Heart right ventricle (tissue), 16 donors: Measurements from ENCODE around the gene C9orf153. TPM values are rescaled to one million over a fixed set of nuclear protein-coding genes. Genes with fewer than 3 reads are reported as not detected.
"Not testable (repeated sequence)": the region's sequence is repeated elsewhere in the genome, so short reads cannot be mapped to it uniquely, and the experiment has no call there.

Source experiments
- ATAC-seq, 8 donors: fragments of 200-7000 bp; cut with Tn5 transposase; one replicate each; pipeline ENCODE4 v1.9.1; 2020; ENCODE audit warnings: mild to moderate bottlenecking in 8 of 8, moderate library complexity in 8 of 8, moderate number of reproducible peaks in 1 of 8
- DNase-seq, 2 donors: peaks; one replicate each; pipeline ENCODE4 v3.0.0-alpha.2; 2020
- H3K27ac ChIP-seq, 10 donors: fragments of 200-600 bp; sonication (generic) in 2 of 10; one replicate each; pipeline versions ENCODE4 v1.5.0 to v1.8.0; 2020 to 2022; ENCODE audit warnings: mild to moderate bottlenecking in 3 of 10
- H3K27me3 ChIP-seq, 7 donors: fragments of 200-600 bp; one replicate each; pipeline ENCODE4 v1.8.0; 2021 to 2022; ENCODE audit warnings: mild to moderate bottlenecking in 2 of 7
- H3K36me3 ChIP-seq, 9 donors: fragments of 200-600 bp; sonication (generic) in 1 of 9; one replicate each; pipeline versions ENCODE4 v1.5.0 to v1.8.0; 2020 to 2022; ENCODE audit warnings: mild to moderate bottlenecking in 2 of 9
- H3K4me1 ChIP-seq, 9 donors: fragments of 200-600 bp; sonication (generic) in 1 of 9; one replicate each; pipeline versions ENCODE4 v1.5.0 to v1.8.0; 2020 to 2022; ENCODE audit warnings: mild to moderate bottlenecking in 4 of 9
- H3K4me3 ChIP-seq, 10 donors: fragments of 200-600 bp; sonication (generic) in 2 of 10; one replicate each; pipeline versions ENCODE4 v1.5.0 to v1.8.0; 2020 to 2022; ENCODE audit warnings: mild to moderate bottlenecking in 7 of 10, moderate library complexity in 2 of 10
- H3K9me3 ChIP-seq, 11 donors: fragments of 200-600 bp in 10 of 11; sonication (generic) in 2 of 11; one replicate each; pipeline versions ENCODE4 v1.5.0 to v1.8.0; 2013 to 2022; ENCODE audit warnings: mild to moderate bottlenecking in 2 of 11, control low read depth in 1 of 11, moderate library complexity in 1 of 11
- WGBS, 2 donors: extraction: QIAGEN DNeasy Blood & Tissue Kit; methylation state at CpG; one replicate each; pipeline ENCODE4 v1.1.7; 2013; ENCODE audit warnings: inconsistent platforms in 1 of 2; 5-methylcytosine and 5-hydroxymethylcytosine counted together
- intact Hi-C, 10 donors: fragments of 100-400 bp; cut with DNase I; formaldehyde crosslinking; loops; one replicate each; pipeline versions ENCODE4 v1.11.1 to v1.14.2; 2022
- polyA plus RNA-seq, 2 donors: library from polyadenylated mRNA; stranded (reverse); fragments of 200-250 nt; gene quantifications; one replicate each; pipeline ENCODE4 v1.2.3, GENCODE V29; 2013
- total RNA-seq, 10 donors: library from RNA; stranded (reverse); fragmentation: NEBNext Ultra II Directional in 3 of 10; extraction: Animal tissue kit (Norgen Biotek cat#: 25700) in 3 of 10; gene quantifications; one replicate each; pipeline versions ENCODE4 v1.2.1 to v1.2.4, GENCODE V29; 2021 to 2023
- TF ChIP-seq, protein P1 (sequence below), 9 donors: fragments of 200-600 bp; sonication (generic) in 2 of 9; IDR thresholded peaks; one replicate each; pipeline versions ENCODE4 v1.5.0 to v1.8.0; 2021 to 2022; ENCODE audit warnings: antibody characterized with exemption in 9 of 9, mild to moderate bottlenecking in 5 of 9, moderate library complexity in 1 of 9
- donor health status: Arrhythmogenic right ventricular cardiomyopathy.
- donor health status: ischemic (EF 13 %, LVEDD 7.1; RV severe dilation, severe dysfunction).
- donor health status: healthy with polysubstance abuse.
- donor health status: DM: no; HTN: yes; CAD: no.
- donor health status: DM: no; HTN: no; CAD: no.
- donor health status: ischemic (EF 25% LVEDD 6.9; RV normal size, moderate dysfunction).
- donor health status: ischemic (EF 25% LVEDD 5.7; RV mildly dilated, moderate dysfunction).
- donor health status: healthy.
- donor health status: DM: yes; HTN: yes; CAD: no.
- donor health status: Ischemic cardiomyopathy.
- donor health status: ischemic (EF 35%, LVEDD 5.7; RV mildly dilated, moderate dysfunction).
- donor health status: nonischemic (EF 11% LVEDD 7.7; RV severe dilation, severe dysfunction).
- donor health status: DM: yes; HTN: yes; CAD: no.
- donor health status: PGD.
- donor health status: ischemic (EF 29% LVEDD 5.4; RV normal size, mild dysfunction).
- donor health status: nonischemic (EF 23%, LVEDD 6.1; RV moderate dilation, normal function).

The C9orf153 gene
- total and polyA plus RNA-seq, 12 donors: 0.06 to 0.72 (median 0.34) TPM; not detected in 2

DNA sequence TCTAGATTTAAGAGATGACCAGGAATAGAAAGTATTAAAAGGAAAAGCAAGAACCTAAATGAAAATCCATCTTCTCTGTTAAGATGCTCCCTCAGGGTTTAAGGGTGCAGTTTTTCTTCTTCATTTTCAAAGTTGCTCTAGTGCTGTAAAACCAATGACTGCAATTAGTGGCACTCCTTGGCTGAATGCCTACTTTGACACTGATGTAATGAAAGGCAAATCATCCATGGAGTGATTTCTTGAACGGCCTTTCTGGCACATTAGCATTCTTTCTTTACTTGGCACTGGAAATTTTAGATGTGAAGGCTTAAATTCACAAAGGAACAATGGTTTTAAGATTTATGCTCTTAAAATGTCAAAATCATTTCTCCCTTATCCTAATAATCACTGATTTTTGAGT is 42.2 kb upstream of the C9orf153 start:
- TF ChIP-seq, protein P1, sequence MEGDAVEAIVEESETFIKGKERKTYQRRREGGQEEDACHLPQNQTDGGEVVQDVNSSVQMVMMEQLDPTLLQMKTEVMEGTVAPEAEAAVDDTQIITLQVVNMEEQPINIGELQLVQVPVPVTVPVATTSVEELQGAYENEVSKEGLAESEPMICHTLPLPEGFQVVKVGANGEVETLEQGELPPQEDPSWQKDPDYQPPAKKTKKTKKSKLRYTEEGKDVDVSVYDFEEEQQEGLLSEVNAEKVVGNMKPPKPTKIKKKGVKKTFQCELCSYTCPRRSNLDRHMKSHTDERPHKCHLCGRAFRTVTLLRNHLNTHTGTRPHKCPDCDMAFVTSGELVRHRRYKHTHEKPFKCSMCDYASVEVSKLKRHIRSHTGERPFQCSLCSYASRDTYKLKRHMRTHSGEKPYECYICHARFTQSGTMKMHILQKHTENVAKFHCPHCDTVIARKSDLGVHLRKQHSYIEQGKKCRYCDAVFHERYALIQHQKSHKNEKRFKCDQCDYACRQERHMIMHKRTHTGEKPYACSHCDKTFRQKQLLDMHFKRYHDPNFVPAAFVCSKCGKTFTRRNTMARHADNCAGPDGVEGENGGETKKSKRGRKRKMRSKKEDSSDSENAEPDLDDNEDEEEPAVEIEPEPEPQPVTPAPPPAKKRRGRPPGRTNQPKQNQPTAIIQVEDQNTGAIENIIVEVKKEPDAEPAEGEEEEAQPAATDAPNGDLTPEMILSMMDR (IDR thresholded peaks at IDR 0.05): no peak
- H3K9me3 ChIP-seq: no peaks in the 10 kb centered on the region
- peaks cover 0 to 100% (median 83%) of the 10 kb centered on the region in 9 donors for H3K36me3 ChIP-seq
- WGBS, 2 donors: 23 to 46% methylated on average over 1 of the region's 1 CpG
- H3K4me3 ChIP-seq: no peak overlapping the region
- ATAC-seq (no peak), DNase-seq (no peak)
- no peak overlapping the region for H3K27ac ChIP-seq
- peaks cover 0 to 4% (median 0%) of the 10 kb centered on the region in 9 donors for H3K4me1 ChIP-seq
- intact Hi-C loops: no loop called here
- no peaks in the 10 kb centered on the region for H3K27me3 ChIP-seq

GRCh38 chr9:86300701-86301100 is 41.2 kb upstream of the C9orf153 start:
- intact Hi-C loops: no loop called here
- H3K9me3 ChIP-seq: no peaks in the 10 kb centered on the region
- ATAC-seq: no peak
- peaks cover 0 to 100% (median 83%) of the 10 kb centered on the region in 9 donors for H3K36me3 ChIP-seq
- 95 to 96% methylated on average over 2 of the region's 2 CpGs for WGBS, 2 donors
- no peak overlapping the region for H3K4me3 ChIP-seq
- peaks cover 0 to 4% (median 0%) of the 10 kb centered on the region in 9 donors for H3K4me1 ChIP-seq
- no peaks in the 10 kb centered on the region for H3K27me3 ChIP-seq
- H3K27ac ChIP-seq: no peak overlapping the region
- DNase-seq: no peak
- TF ChIP-seq, protein P1 (IDR thresholded peaks at IDR 0.05): no peak

GRCh38 chr9:86298873-86299272 is 39.4 kb upstream of the C9orf153 start:
- ATAC-seq: peak in 1 of 8 donors; percentile 33
- no peaks in the 10 kb centered on the region for H3K9me3 ChIP-seq
- intact Hi-C loops: no loop called here
- H3K27ac ChIP-seq: no peak overlapping the region
- no peak overlapping the region for H3K4me3 ChIP-seq
- DNase-seq: no peak
- peaks cover 0 to 4% (median 0%) of the 10 kb centered on the region in 9 donors for H3K4me1 ChIP-seq
- H3K36me3 ChIP-seq: peaks cover 0 to 100% (median 71%) of the 10 kb centered on the region in 9 donors
- H3K27me3 ChIP-seq: no peaks in the 10 kb centered on the region
- WGBS, 2 donors: 93 to 97% methylated on average over 11 of the region's 11 CpGs
- TF ChIP-seq, protein P1 (IDR thresholded peaks at IDR 0.05): no peak

GRCh38 chr9:86290341-86290740 is 30.9 kb upstream of the C9orf153 start:
- H3K4me3 ChIP-seq, ATAC-seq, intact Hi-C loops, H3K9me3 ChIP-seq, H3K27me3 ChIP-seq, DNase-seq, H3K4me1 ChIP-seq, H3K27ac ChIP-seq: not testable (repeated sequence)
- H3K36me3 ChIP-seq: peaks cover 0 to 98% (median 0%) of the 10 kb centered on the region in 9 donors
- WGBS, 2 donors: 92 to 93% methylated on average over 6 of the region's 6 CpGs

DNA sequence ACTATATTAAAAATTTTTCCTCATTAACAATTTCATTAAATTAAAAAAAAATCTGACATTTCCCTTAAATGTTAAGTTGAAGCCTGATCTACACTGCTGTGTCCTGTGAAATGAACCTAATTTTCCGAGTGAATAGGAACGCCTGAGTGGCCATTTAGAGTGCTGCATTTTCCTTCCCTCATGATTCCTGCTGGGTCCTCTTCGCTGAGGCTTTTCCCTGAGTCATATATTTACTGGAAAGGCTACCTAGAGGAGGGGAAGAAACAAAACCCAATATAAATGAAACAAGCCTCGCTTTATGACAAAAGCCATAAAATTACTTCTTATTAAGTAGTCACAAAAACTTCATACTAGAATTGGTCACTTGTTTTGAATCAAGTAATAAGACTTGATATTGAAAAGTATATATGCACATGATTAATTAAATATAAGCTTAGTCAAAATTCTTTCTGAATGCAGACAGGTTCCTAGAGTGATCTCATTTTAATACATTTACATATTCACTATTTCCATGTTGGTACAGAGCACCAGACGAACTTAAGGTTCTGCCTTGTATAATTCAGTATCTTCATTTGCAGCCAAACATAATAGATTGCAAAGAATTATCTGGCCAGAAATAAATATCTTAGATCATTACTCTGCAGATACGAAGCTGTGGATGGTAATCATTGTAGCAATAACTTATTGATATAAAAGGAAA is 29.2 kb upstream of the C9orf153 start:
- no peak overlapping the region for H3K4me3 ChIP-seq
- H3K4me1 ChIP-seq: peaks cover 0 to 4% (median 0%) of the 10 kb centered on the region in 9 donors
- H3K27ac ChIP-seq: no peak overlapping the region
- ATAC-seq: no peak
- no peak for DNase-seq
- H3K36me3 ChIP-seq: peaks cover 0 to 81% (median 0%) of the 10 kb centered on the region in 9 donors
- H3K27me3 ChIP-seq: no peaks in the 10 kb centered on the region
- no peaks in the 10 kb centered on the region for H3K9me3 ChIP-seq
- intact Hi-C loops: no loop called here
- TF ChIP-seq, protein P1 (IDR thresholded peaks at IDR 0.05): no peak
- 91 to 92% methylated on average over 6 of the region's 6 CpGs for WGBS, 2 donors
